ENCODE results near the gene EPN1. TPM values are rescaled to one million over a fixed set of nuclear protein-coding genes. Genes with fewer than 3 reads are reported as not detected.

The EPN1 gene
- total and polyA plus RNA-seq, 2 experiments from 2014 or later, result 48.8 to 82.2 TPM

DNA sequence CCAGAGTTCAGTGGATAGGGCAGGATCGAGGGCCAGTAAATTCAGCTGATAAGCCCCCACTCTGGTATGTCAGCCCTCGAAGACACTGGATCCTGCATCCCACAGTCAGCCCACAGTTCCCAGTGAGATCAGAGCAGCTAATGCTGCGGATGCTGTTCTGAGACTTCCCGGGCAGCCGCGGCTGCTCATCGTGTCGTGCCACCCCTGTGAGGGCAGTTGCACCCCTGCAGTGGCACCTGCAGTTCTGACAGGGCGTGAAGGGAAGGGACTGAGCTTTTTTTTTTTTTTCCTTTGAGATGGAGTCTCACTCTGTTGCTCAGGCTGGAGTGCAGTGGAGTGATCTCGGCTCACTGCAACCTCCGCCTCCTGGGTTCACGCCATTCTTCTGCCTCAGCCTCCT lies 7.5 kb upstream of the EPN1 start:
- in situ Hi-C loops (cut with MboI), result loop anchor here (25.0 kb wide), 1 partner anchor 1205 kb away; the partner anchor contains the start of genes CDC42EP5 and LENG9
- no peak for DNase-seq
- Histone ChIP-seq H3K27ac (no peak overlapping the region), H3K9me3 (ENCODE audit: low read depth) (no peaks in the 10 kb centered on the region), H4K20me1 (ENCODE audit: insufficient read depth) (peaks cover 8% of the 10 kb centered on the region; the same call in 1 of the 2 replicates), H3K9me2 (ENCODE audit: insufficient read depth) (no peaks in the 10 kb centered on the region), H3K4me2 (ENCODE audit: unreplicated experiment) (no peak overlapping the region), H3K4me3 (no peak overlapping the region), H3K9ac (no peak overlapping the region), H3K36me3 (ENCODE audit: low read depth) (peaks cover 13% of the 10 kb centered on the region; the same call in 1 of the 2 replicates), H3F3A (ENCODE audit: insufficient read depth) (peaks cover 17% of the 10 kb centered on the region), H3K27me3 (replicated peaks; ENCODE audit: insufficient read depth) (no peaks in the 10 kb centered on the region), H2AFZ (no peak overlapping the region), H3K79me2 (ENCODE audit: insufficient read depth) (peaks cover 97% of the 10 kb centered on the region), H3K4me1 (ENCODE audit: insufficient read depth) (peaks cover 8% of the 10 kb centered on the region; the same call in 1 of the 2 replicates)
- WGBS, 2 experiments (ENCODE audit: low coverage in 1 of 2, low lambda C conversion rate in 2 of 2, missing lambda C conversion rate in 2 of 2), result 94 to 96% methylated on average over 12 of the region's 12 CpGs
- TF ChIP-seq EZH2 (IDR thresholded peaks at IDR 0.05; ENCODE audit: insufficient read depth, poor library complexity, severe bottlenecking) (no peak), EZH2phosphoT487 (IDR thresholded peaks at IDR 0.05; ENCODE audit: insufficient read depth, low read depth) (no peak)

DNA sequence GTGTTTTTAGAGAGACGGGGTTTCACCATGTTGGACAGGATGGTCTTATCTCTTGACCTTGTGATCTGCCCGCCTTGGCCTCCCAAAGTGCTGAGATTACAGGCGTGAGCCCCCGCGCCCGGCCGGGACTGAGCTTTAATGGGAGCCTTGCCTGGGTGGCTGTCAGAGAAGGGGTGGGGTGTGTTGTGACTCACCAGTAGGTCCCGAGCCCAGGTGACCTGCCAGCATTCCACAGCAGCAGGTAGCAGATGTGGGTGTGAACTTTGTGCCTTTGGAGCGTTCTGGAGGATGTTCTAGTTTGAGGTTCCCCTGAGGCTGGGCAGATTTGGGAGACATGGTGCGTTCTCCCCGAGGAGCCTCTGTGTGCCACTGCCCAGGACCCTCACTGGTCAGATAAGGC lies 7.1 kb upstream of the EPN1 start:
- Histone ChIP-seq H4K20me1 (ENCODE audit: insufficient read depth) (peaks cover 8% of the 10 kb centered on the region; the same call in 1 of the 2 replicates), H3K27ac (no peak overlapping the region)
- in situ Hi-C loops (cut with MboI), result loop anchor here (25.0 kb wide), 1 partner anchor 1206 kb away; the partner anchor contains the start of genes CDC42EP5 and LENG9

GRCh38 chr19:55668603-55669348 lies 6.2 kb upstream of the EPN1 start:
- Histone ChIP-seq H3K4me1 (ENCODE audit: insufficient read depth) (peaks cover 10% of the 10 kb centered on the region; the same call in 1 of the 2 replicates), H3K27ac (no peak overlapping the region), H3K9me3 (ENCODE audit: low read depth) (no peaks in the 10 kb centered on the region), H3K27me3 (replicated peaks; ENCODE audit: insufficient read depth) (no peaks in the 10 kb centered on the region), H3K9me2 (ENCODE audit: insufficient read depth) (no peaks in the 10 kb centered on the region), H3K4me3 (no peak overlapping the region), H3K9ac (no peak overlapping the region), H2AFZ (no peak overlapping the region), H3K36me3 (ENCODE audit: low read depth) (no peaks in the 10 kb centered on the region; the same call in 1 of the 2 replicates), H4K20me1 (ENCODE audit: insufficient read depth) (peaks cover 8% of the 10 kb centered on the region; the same call in 1 of the 2 replicates), H3F3A (ENCODE audit: insufficient read depth) (peaks cover 29% of the 10 kb centered on the region), H3K79me2 (ENCODE audit: insufficient read depth) (peaks cover 97% of the 10 kb centered on the region), H3K4me2 (ENCODE audit: unreplicated experiment) (no peak overlapping the region)
- WGBS, 2 experiments (ENCODE audit: low coverage in 1 of 2, low lambda C conversion rate in 2 of 2, missing lambda C conversion rate in 2 of 2), result 85 to 90% methylated on average over 24 to 30 of the region's 30 CpGs
- in situ Hi-C loops (cut with MboI), result loop anchor here (25.0 kb wide), 1 partner anchor 1206 kb away; the partner anchor contains the start of genes CDC42EP5 and LENG9
- TF ChIP-seq EZH2phosphoT487 (IDR thresholded peaks at IDR 0.05; ENCODE audit: insufficient read depth, low read depth) (no peak), EZH2 (IDR thresholded peaks at IDR 0.05; ENCODE audit: insufficient read depth, poor library complexity, severe bottlenecking) (no peak)
- DNase-seq, result no peak

More for the DNA sequence above, 7.1 kb upstream of the EPN1 start:
- no peaks in the 10 kb centered on the region for H3K27me3 ChIP-seq (replicated peaks; ENCODE audit: insufficient read depth)
- no peaks in the 10 kb centered on the region for H3K9me3 ChIP-seq (ENCODE audit: low read depth)
- peaks cover 21% of the 10 kb centered on the region for H3F3A ChIP-seq (ENCODE audit: insufficient read depth)
- TF ChIP-seq EZH2 (IDR thresholded peaks at IDR 0.05; ENCODE audit: insufficient read depth, poor library complexity, severe bottlenecking), result no peak
- TF ChIP-seq EZH2phosphoT487 (IDR thresholded peaks at IDR 0.05; ENCODE audit: insufficient read depth, low read depth), result no peak
- H2AFZ ChIP-seq, result no peak overlapping the region
- DNase-seq, result no peak
- H3K9me2 ChIP-seq (ENCODE audit: insufficient read depth), result no peaks in the 10 kb centered on the region
- peaks cover 10% of the 10 kb centered on the region; the same call in 1 of the 2 replicates for H3K4me1 ChIP-seq (ENCODE audit: insufficient read depth)
- H3K4me3 ChIP-seq, result no peak overlapping the region
- WGBS, 2 experiments (ENCODE audit: low coverage in 1 of 2, low lambda C conversion rate in 2 of 2, missing lambda C conversion rate in 2 of 2), result 71 to 76% methylated on average over 11 of the region's 11 CpGs
- H3K9ac ChIP-seq, result no peak overlapping the region
- peaks cover 97% of the 10 kb centered on the region for H3K79me2 ChIP-seq (ENCODE audit: insufficient read depth)
- H3K4me2 ChIP-seq (ENCODE audit: unreplicated experiment), result no peak overlapping the region
- H3K36me3 ChIP-seq (ENCODE audit: low read depth), result peaks cover 8% of the 10 kb centered on the region; the same call in 1 of the 2 replicates

GRCh38 chr19:55669418-55670279 lies 5.4 kb upstream of the EPN1 start:
- H3F3A ChIP-seq (ENCODE audit: insufficient read depth), result peaks cover 29% of the 10 kb centered on the region
- no peak overlapping the region for H2AFZ ChIP-seq
- H3K9ac ChIP-seq, result no peak overlapping the region
- no peak overlapping the region for H3K27ac ChIP-seq
- H3K79me2 ChIP-seq (ENCODE audit: insufficient read depth), result peaks cover 96% of the 10 kb centered on the region
- H3K9me3 ChIP-seq (ENCODE audit: low read depth), result no peaks in the 10 kb centered on the region
- 86 to 90% methylated on average over 22 to 43 of the region's 43 CpGs for WGBS, 2 experiments (ENCODE audit: low coverage in 1 of 2, low lambda C conversion rate in 2 of 2, missing lambda C conversion rate in 2 of 2)
- peaks cover 8% of the 10 kb centered on the region; the same call in 1 of the 2 replicates for H4K20me1 ChIP-seq (ENCODE audit: insufficient read depth)
- TF ChIP-seq EZH2 (IDR thresholded peaks at IDR 0.05; ENCODE audit: insufficient read depth, poor library complexity, severe bottlenecking) (no peak), EZH2phosphoT487 (IDR thresholded peaks at IDR 0.05; ENCODE audit: insufficient read depth, low read depth) (no peak)
- no peaks in the 10 kb centered on the region for H3K27me3 ChIP-seq (replicated peaks; ENCODE audit: insufficient read depth)
- in situ Hi-C loops (cut with MboI), result loop anchor here (25.0 kb wide), 1 partner anchor 1207 kb away; the partner anchor contains the start of genes CDC42EP5 and LENG9
- H3K9me2 ChIP-seq (ENCODE audit: insufficient read depth), result no peaks in the 10 kb centered on the region
- no peak overlapping the region for H3K4me3 ChIP-seq
- DNase-seq, result no peak
- H3K4me1 ChIP-seq (ENCODE audit: insufficient read depth), result peaks cover 14% of the 10 kb centered on the region; the same call in 1 of the 2 replicates
- H3K36me3 ChIP-seq (ENCODE audit: low read depth), result no peaks in the 10 kb centered on the region
- H3K4me2 ChIP-seq (ENCODE audit: unreplicated experiment), result no peak overlapping the region

All from GM23248 (cell line).